A549 (cell line): ENCODE results near the gene TCF12. TPM values are rescaled to one million over a fixed set of nuclear protein-coding genes. Genes with fewer than 3 reads are reported as not detected.

ENCODE experiments used
- ATAC-seq, 2 experiments: fragments of 200-7000 bp in 1 of 2; fragments of >200 bp in 1 of 2; cut with Nextera tagmentation in 1 of 2; cut with Tn5 transposase in 1 of 2; 3 replicates each; pipeline versions ENCODE4 v1.8.0 to v1.9.1; 2018 to 2020; ENCODE audit warnings: mild to moderate bottlenecking in 1 of 2, moderate library complexity in 1 of 2
- CTCF ChIA-PET: fragments of 300-600 bp; sonication (Branson Sonifier 250); formaldehyde crosslinking; extraction: SDS; loops from one replicate; lab custom pipeline; 2021; ENCODE audit warnings: antibody characterized with exemption, inconsistent platforms; lab: Yijun Ruan, JAX
- POLR2A ChIA-PET: fragments of 350-600 bp; formaldehyde crosslinking; extraction: SDS; loops from one replicate; lab custom pipeline; 2021; ENCODE audit warnings: antibody characterized with exemption, inconsistent platforms; lab: Yijun Ruan, JAX
- DNase-seq, 2 experiments: peaks; one replicate each; pipeline versions ENCODE4 v3.0.0 to v3.0.0-alpha.2; 2011 to 2016; ENCODE audit warnings: low read depth in 1 of 2, low spot score in 1 of 2
- FAIRE-seq: peaks from 2 replicates; lab custom pipeline; 2011; peaks lifted over from hg19 to GRCh38; lab: Jason Lieb, UNC
- H3K27ac ChIP-seq, 2 experiments: fragments of >200 bp; sonication (Bioruptor Twin); formaldehyde crosslinking; 3 replicates each; pipeline ENCODE4 v1.5.1; 2016 to 2017
- H3K4me1 ChIP-seq: fragments of >200 bp; sonication (Bioruptor Twin); formaldehyde crosslinking; 3 replicates; pipeline ENCODE4 v1.6.1; 2016
- H3K4me2 ChIP-seq: fragments of >200 bp; sonication (Bioruptor Twin); formaldehyde crosslinking; 3 replicates; pipeline ENCODE4 v1.6.1; 2016
- H3K4me3 ChIP-seq: fragments of >200 bp; sonication (Bioruptor Twin); formaldehyde crosslinking; 3 replicates; pipeline ENCODE4 v1.5.1; 2016
- H3K9me3 ChIP-seq: fragments of >200 bp; sonication (Bioruptor Twin); formaldehyde crosslinking; 3 replicates; pipeline ENCODE4 v1.6.1; 2016
- BHLHE40 ChIP-seq: IDR thresholded peaks from 2 replicates; pipeline ENCODE4 v1.6.1; 2012; ENCODE audit warnings: low read depth, low read length, inconsistent platforms
- CBX8 ChIP-seq: fragments of 200-600 bp; sonication (generic); IDR thresholded peaks from 2 replicates; pipeline ENCODE4 v1.6.1; 2016
- CEBPB ChIP-seq, 2 experiments: fragments of >200 bp in 1 of 2; sonication (Bioruptor Twin) in 1 of 2; formaldehyde crosslinking in 1 of 2; IDR thresholded peaks; 2 replicates each; pipeline ENCODE4 v1.6.1; 2012 to 2016
- CHD2 ChIP-seq: fragments of 150-350 bp; IDR thresholded peaks from 2 replicates; pipeline ENCODE4 v1.6.1; 2014; ENCODE audit warnings: low read length; ENCODE audit not compliant: partially characterized antibody
- EHF ChIP-seq: fragments of 250-450 bp; sonication (Bioruptor Pico); IDR thresholded peaks from 2 replicates; pipeline ENCODE4 v1.5.0; 2020; ENCODE audit warnings: mild to moderate bottlenecking
- EHMT2 ChIP-seq: fragments of 200-600 bp; sonication (generic); IDR thresholded peaks from 2 replicates; pipeline ENCODE4 v1.6.1; 2016; ENCODE audit warnings: antibody characterized with exemption, low read depth, mild to moderate bottlenecking, moderate library complexity
- HEYL ChIP-seq: fragments of 250-450 bp; sonication (Bioruptor Pico); IDR thresholded peaks from 2 replicates; pipeline ENCODE4 v1.8.0; 2021; ENCODE audit warnings: mild to moderate bottlenecking, moderate library complexity
- HOXA7 ChIP-seq: fragments of 250-450 bp; sonication (Bioruptor Pico); IDR thresholded peaks from 2 replicates; pipeline ENCODE4 v1.5.0; 2020; ENCODE audit warnings: mild to moderate bottlenecking, moderate library complexity
- HOXB5 ChIP-seq: fragments of 250-450 bp; sonication (Bioruptor Pico); IDR thresholded peaks from 2 replicates; pipeline ENCODE4 v1.5.0; 2020; ENCODE audit warnings: mild to moderate bottlenecking, moderate library complexity
- KDM5A ChIP-seq: fragments of 200-600 bp; sonication (generic); IDR thresholded peaks from 2 replicates; pipeline ENCODE4 v1.6.1; 2016; ENCODE audit warnings: antibody characterized with exemption, mild to moderate bottlenecking
- MAFK ChIP-seq: fragments of 450-650 bp; IDR thresholded peaks from 2 replicates; pipeline ENCODE4 v1.6.1; 2014; ENCODE audit not compliant: partially characterized antibody
- MAZ ChIP-seq: fragments of 150-350 bp; IDR thresholded peaks from 2 replicates; pipeline ENCODE4 v1.6.1; 2014; ENCODE audit warnings: antibody characterized with exemption, low read depth, low read length, borderline replicate concordance
- RARB ChIP-seq: fragments of 250-450 bp; sonication (Bioruptor Pico); IDR thresholded peaks from 2 replicates; pipeline ENCODE4 v1.8.0; 2021; ENCODE audit warnings: mild to moderate bottlenecking, moderate library complexity
- RCOR1 ChIP-seq: fragments of 150-350 bp; IDR thresholded peaks from 2 replicates; pipeline ENCODE4 v1.6.1; 2014; ENCODE audit warnings: antibody characterized with exemption, low read length, low read depth
- RFX5 ChIP-seq: fragments of 450-650 bp; IDR thresholded peaks from 2 replicates; pipeline ENCODE4 v1.7.1; 2014; ENCODE audit warnings: antibody characterized with exemption, mild to moderate bottlenecking, moderate library complexity
- SMC3 ChIP-seq: fragments of >200 bp; sonication (Bioruptor Twin); formaldehyde crosslinking; IDR thresholded peaks from 3 replicates; pipeline ENCODE4 v1.6.1; 2018; ENCODE audit warnings: inconsistent platforms
- TFCP2L1 ChIP-seq: fragments of 250-450 bp; sonication (Bioruptor Pico); IDR thresholded peaks from 2 replicates; pipeline ENCODE4 v1.5.0; 2021; ENCODE audit warnings: mild to moderate bottlenecking
- TP53 ChIP-seq: fragments of 250-450 bp; sonication (Bioruptor Pico); IDR thresholded peaks from 2 replicates; pipeline ENCODE4 v1.5.0; 2021; ENCODE audit warnings: mild to moderate bottlenecking, moderate library complexity
- ZC3H11A ChIP-seq: fragments of 450-650 bp; IDR thresholded peaks from 2 replicates; pipeline ENCODE4 v1.6.1; 2014; ENCODE audit warnings: antibody characterized with exemption, mild to moderate bottlenecking
- ZFP36 ChIP-seq: fragments of 450-650 bp; IDR thresholded peaks from 2 replicates; pipeline ENCODE4 v1.6.1; 2014; ENCODE audit warnings: borderline replicate concordance; ENCODE audit not compliant: partially characterized antibody
- WGBS: methylation state at CpG from one replicate; pipeline ENCODE4 v1.1.6; 2017; ENCODE audit errors: missing lambda C conversion rate; 5-methylcytosine and 5-hydroxymethylcytosine counted together
- polyA plus RNA-seq, 4 experiments: library from polyadenylated mRNA; depleted of rRNA in 3 of 4; stranded (reverse); fragments of >200 nt; fragmentation: RNase III in 1 of 4; extraction: RNeasy Plus Mini Kit Qiagen cat#74134 plus additional on column Dnase treatment in 1 of 4; gene quantifications; 2 replicates in 3 of 4; 3 replicates in 1 of 4; pipeline ENCODE4 v1.2.3, GENCODE V29; 2011 to 2017
- TF ChIP-seq, protein P1 (sequence below): IDR thresholded peaks from 2 replicates; pipeline ENCODE4 v1.6.1; 2012; ENCODE audit warnings: low read depth, borderline replicate concordance
- TF ChIP-seq, protein P2 (sequence below): fragments of >200 bp; sonication (Bioruptor Twin); formaldehyde crosslinking; IDR thresholded peaks from 3 replicates; pipeline ENCODE4 v1.6.1; 2016
- TF ChIP-seq, protein P3 (sequence below): fragments of 200-600 bp; sonication (generic); IDR thresholded peaks from 2 replicates; pipeline ENCODE4 v1.6.1; 2016; ENCODE audit warnings: antibody characterized with exemption, mild to moderate bottlenecking, moderate library complexity
- TF ChIP-seq, protein P4 (sequence below): fragments of 150-350 bp; IDR thresholded peaks from 2 replicates; pipeline ENCODE4 v1.6.1; 2014; ENCODE audit warnings: low read depth, mild to moderate bottlenecking, low read length

The TCF12 gene
- polyA plus RNA-seq, 2 of the 4 experiments (the other 2 are of a cell fraction) = 36.3 to 121 TPM

- ChIA-PET CTCF (interaction anchor here (0.7 kb wide), 1 partner anchor 139 kb away, joined by 3 read pairs; no protein-coding TSS in a partner anchor), POLR2A (no interaction called here)
- H3K9me3 ChIP-seq = peaks cover 6% of the 10 kb centered on the region; the same call in 1 of the 3 replicates
- DNase-seq (no peak), FAIRE-seq (peak; percentile 78), ATAC-seq (no peak)
- H3K27ac ChIP-seq = no peak overlapping the region
- TF ChIP-seq KDM5A (no peak), ZFP36 (no peak), CHD2 (no peak), MAFK (no peak), RCOR1 (no peak), RARB (CRISPR knock-in tag) (no peak)
- TF ChIP-seq, protein P1, sequence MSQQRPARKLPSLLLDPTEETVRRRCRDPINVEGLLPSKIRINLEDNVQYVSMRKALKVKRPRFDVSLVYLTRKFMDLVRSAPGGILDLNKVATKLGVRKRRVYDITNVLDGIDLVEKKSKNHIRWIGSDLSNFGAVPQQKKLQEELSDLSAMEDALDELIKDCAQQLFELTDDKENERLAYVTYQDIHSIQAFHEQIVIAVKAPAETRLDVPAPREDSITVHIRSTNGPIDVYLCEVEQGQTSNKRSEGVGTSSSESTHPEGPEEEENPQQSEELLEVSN = no peak
- H3K4me1 ChIP-seq = peaks cover 54% of the 10 kb centered on the region
- H3K4me3 ChIP-seq = no peak overlapping the region
- H3K4me2 ChIP-seq = no peak overlapping the region
Observed at GRCh38 chr15:56959318-56959648, 40.8 kb downstream of the TCF12 start.

DNA sequence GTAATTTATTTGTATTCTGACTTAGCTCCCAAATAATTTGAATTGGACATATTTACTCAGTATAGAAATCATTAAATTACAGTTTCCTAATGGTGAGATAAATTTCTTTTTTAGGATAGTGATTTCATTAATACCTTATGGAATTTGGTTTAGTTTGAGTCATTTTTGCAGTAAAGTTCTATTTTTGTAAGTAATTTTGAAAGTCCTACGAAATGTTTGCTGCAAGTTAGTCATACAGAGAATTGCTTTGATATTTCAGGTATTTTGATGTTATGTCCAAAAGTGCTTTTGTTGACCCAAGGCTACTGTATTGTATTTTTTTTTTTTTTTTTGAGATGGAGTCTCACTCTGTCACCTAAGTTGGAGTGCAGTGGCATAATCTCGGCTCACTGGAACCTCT, 41.7 kb downstream of the TCF12 start:
- FAIRE-seq (no peak), DNase-seq (no peak), ATAC-seq (no peak)
- WGBS = 71% methylated on average over 2 of the region's 2 CpGs
- Histone ChIP-seq H3K4me3 (no peak overlapping the region), H3K4me2 (no peak overlapping the region), H3K27ac (no peak overlapping the region), H3K4me1 (peaks cover 62% of the 10 kb centered on the region), H3K9me3 (peaks cover 6% of the 10 kb centered on the region; the same call in 1 of the 3 replicates)
- ChIA-PET POLR2A (no interaction called here), CTCF (interaction anchor here (0.8 to 1.2 kb wide), 2 partner anchors 22 to 32 kb away, joined by 3 read pairs; no protein-coding TSS in a partner anchor)
- TF ChIP-seq MAZ (no peak), EHF (CRISPR knock-in tag) (no peak), SMC3 (no peak), HEYL (CRISPR knock-in tag) (no peak), RFX5 (no peak), ZC3H11A (no peak), HOXA7 (CRISPR knock-in tag) (no peak), TP53 (CRISPR knock-in tag) (no peak), RARB (CRISPR knock-in tag) (no peak), HOXB5 (no peak), CBX8 (no peak), CEBPB (IDR thresholded peaks at IDR 0.05) (no peak), CHD2 (no peak), EHMT2 (no peak), BHLHE40 (no peak), TFCP2L1 (CRISPR knock-in tag) (no peak)
- TF ChIP-seq, protein P2, sequence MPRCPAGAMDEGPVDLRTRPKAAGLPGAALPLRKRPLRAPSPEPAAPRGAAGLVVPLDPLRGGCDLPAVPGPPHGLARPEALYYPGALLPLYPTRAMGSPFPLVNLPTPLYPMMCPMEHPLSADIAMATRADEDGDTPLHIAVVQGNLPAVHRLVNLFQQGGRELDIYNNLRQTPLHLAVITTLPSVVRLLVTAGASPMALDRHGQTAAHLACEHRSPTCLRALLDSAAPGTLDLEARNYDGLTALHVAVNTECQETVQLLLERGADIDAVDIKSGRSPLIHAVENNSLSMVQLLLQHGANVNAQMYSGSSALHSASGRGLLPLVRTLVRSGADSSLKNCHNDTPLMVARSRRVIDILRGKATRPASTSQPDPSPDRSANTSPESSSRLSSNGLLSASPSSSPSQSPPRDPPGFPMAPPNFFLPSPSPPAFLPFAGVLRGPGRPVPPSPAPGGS = no peak
- TF ChIP-seq, protein P1 = no peak
- TF ChIP-seq, protein P3, sequence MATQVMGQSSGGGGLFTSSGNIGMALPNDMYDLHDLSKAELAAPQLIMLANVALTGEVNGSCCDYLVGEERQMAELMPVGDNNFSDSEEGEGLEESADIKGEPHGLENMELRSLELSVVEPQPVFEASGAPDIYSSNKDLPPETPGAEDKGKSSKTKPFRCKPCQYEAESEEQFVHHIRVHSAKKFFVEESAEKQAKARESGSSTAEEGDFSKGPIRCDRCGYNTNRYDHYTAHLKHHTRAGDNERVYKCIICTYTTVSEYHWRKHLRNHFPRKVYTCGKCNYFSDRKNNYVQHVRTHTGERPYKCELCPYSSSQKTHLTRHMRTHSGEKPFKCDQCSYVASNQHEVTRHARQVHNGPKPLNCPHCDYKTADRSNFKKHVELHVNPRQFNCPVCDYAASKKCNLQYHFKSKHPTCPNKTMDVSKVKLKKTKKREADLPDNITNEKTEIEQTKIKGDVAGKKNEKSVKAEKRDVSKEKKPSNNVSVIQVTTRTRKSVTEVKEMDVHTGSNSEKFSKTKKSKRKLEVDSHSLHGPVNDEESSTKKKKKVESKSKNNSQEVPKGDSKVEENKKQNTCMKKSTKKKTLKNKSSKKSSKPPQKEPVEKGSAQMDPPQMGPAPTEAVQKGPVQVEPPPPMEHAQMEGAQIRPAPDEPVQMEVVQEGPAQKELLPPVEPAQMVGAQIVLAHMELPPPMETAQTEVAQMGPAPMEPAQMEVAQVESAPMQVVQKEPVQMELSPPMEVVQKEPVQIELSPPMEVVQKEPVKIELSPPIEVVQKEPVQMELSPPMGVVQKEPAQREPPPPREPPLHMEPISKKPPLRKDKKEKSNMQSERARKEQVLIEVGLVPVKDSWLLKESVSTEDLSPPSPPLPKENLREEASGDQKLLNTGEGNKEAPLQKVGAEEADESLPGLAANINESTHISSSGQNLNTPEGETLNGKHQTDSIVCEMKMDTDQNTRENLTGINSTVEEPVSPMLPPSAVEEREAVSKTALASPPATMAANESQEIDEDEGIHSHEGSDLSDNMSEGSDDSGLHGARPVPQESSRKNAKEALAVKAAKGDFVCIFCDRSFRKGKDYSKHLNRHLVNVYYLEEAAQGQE = no peak
- TF ChIP-seq, protein P4, sequence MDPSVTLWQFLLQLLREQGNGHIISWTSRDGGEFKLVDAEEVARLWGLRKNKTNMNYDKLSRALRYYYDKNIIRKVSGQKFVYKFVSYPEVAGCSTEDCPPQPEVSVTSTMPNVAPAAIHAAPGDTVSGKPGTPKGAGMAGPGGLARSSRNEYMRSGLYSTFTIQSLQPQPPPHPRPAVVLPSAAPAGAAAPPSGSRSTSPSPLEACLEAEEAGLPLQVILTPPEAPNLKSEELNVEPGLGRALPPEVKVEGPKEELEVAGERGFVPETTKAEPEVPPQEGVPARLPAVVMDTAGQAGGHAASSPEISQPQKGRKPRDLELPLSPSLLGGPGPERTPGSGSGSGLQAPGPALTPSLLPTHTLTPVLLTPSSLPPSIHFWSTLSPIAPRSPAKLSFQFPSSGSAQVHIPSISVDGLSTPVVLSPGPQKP = no peak
